ENCODE data around the gene KNSTRN.

Gene KNSTRN

DNA sequence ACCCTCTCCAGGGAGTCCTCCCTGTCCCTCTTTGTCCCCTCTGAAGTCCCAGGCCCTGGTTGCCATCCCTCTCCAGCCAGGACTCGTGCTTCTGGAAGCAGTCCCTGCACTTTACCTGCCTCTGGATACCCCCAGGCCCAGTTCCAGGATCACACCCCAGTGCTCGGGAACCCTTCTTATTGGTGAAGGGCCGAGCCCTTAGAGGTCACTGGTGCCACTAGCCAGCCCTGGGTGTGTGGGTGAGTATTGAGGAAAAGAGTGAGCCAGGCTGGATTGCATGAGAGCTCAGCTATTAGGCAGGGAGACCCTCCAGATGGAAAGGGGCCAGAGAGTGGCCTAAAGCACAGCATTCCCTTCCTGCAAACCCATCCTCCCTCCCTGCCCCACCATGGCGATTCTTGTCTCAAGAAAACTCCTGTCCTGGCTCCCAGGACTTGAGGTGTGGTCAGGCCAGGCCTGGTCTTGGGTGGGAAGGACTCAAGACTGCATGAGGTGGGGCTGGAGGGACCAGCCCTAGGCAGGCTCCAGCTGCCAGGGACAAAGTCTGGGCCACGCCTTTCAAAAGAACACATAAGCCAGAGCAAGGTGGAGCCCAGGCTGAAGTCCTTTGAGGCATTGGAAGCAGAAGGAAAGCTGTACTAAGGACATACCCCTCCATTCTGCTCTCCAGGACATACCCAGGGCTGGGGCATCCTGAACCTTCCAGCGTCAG, 36.5 kb upstream of the KNSTRN start:
- no peak for DNase-seq

GRCh38 chr15:40346579-40347558, 35.7 kb upstream of the KNSTRN start:
- DNase-seq: no peak

GRCh38 chr15:40347559-40348473, 34.7 kb upstream of the KNSTRN start:
- DNase-seq: no peak

DNA sequence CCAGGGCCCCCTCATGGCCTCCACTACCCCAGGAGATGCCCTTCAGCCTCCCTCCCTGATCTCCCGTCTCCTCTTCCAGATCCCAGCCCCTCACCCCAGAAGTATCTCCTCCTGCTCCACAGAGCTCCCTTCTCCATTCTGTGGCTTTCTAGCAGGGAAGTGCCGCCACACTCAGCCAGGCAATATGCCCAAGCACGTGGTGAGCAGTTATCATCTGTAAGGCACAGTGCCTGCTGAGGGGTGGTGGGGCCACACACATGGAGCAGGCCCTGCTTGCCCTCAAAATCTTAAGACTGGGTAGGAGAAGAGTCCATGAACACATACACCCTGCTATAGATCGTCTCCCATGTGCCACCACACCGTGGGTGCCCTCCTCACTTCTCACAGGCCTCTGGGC, 34.0 kb upstream of the KNSTRN start:
- no peak for DNase-seq

DNA sequence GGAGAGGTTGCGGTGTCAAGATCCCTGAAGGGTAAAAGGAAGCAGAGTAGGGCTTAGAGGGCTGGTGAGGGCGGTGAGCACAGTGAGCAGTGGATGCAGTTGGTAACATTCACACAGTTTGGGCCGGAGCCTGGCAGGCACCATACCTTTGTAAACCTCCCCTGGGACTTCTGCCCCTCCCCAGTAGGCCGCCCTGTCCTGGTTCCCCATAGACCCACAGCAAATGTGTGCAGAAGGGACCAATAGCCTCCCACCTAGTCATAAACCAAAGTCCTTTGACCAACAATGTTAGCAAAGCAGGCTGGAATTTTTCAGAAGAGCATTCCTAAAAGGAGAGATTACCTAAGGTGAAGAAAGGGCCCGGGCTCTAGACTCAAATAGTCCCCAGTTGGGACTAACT, 33.4 kb upstream of the KNSTRN start:
- DNase-seq: no peak

- no peak for DNase-seq
These were observed 30.1 kb upstream of the KNSTRN start for GRCh38 chr15:40352281-40352901.

DNA sequence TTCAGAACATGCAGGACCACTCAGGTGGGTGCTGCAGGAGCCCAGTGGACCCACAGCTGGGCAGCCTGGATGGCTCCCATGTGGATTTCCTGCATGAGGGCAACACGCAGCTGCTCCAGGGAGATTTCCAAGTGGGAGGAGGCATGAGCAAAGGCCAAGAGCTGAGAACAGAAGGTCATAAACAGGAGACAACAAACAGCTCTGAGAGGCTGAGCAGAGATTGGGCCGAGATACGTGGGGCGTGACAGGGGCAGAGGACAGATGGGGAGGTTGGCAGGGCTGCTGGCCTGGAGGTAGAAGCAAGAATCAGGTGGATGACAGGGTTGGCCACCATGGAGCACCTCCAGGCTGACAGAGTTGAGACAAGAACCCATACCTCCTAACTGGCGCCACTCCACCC, 28.8 kb upstream of the KNSTRN start:
- DNase-seq: no peak

DNA sequence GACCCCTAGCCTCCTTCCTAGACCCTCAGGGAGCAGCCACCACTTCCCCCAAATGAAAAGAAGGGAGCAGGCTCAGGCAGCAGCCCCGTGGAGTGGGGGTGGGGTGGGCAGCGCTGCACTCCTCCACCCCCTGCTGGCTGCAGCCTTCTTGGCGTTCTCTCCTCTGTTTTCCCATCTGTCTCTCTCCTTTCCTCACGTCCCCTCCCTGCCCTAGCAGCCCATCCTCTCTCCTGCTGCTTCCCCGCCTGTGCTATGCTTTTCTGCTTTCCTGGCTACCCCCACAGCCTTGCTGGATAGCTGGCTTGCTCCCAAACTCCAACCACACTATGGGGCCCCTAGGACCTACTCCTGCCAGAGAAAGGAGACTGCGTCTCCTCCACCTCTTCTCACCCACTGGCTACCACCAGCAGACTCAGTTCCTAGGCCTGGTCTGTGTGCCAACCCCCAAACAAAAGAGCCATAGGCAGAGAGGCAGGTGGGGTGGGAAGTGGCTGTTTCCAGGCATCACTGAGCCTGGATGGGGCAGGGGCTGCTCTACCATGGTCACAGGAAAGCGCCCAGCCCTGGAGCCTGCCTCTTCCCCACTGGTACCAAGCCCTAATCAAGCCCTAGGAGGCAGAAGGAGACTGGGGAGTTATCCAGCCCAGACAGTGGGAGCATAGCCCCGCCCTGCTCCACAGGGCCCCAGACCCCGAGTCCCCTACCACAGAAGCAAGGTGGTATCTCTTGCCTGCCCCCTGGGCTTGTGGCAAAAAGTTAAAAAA, 27.9 kb upstream of the KNSTRN start:
- DNase-seq: peak; percentile 94

DNA sequence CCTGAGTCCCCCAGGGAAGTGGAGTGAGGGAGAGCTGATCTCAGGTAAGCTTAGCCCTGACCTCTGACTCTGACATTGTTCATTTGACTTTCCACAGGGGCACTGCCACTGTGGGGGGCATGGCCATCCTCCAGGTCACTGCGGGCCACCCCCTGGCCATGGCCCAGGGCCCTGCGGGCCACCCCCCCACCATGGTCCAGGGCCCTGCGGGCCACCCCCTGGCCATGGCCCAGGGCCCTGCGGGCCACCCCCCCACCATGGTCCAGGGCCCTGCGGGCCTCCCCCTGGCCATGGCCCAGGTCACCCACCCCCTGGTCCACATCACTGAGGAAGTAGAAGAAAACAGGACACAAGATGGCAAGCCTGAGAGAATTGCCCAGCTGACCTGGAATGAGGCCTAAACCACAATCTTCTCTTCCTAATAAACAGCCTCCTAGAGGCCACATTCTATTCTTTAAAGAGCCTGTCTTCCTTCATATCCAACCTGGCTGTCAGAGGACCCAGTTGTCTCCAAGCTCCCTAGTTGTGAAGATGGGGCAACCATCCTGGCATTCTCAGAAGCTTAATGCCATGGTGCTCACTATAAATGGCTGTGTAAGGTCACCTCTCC, 26.4 kb upstream of the KNSTRN start:
- DNase-seq: no peak

DNA sequence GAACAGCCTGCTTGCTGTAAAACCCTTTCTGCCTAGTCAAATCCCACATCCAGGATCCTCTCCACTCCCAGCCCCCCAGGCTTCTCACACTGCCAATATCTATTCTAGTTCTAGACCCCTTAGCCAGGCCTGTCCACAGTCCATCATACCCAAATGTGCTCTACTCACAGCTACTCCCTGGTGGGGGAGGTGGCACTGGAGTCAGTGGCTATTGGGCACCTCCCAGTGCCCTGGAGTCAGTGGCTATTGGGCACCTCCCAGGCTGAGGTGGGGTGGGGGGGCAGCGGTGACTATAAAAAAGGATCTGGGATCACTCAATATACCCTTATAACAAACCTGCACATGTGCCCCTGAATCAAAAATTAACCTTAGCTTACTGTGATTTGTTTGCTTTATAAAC, 25.3 kb upstream of the KNSTRN start:
- DNase-seq: no peak

DNA sequence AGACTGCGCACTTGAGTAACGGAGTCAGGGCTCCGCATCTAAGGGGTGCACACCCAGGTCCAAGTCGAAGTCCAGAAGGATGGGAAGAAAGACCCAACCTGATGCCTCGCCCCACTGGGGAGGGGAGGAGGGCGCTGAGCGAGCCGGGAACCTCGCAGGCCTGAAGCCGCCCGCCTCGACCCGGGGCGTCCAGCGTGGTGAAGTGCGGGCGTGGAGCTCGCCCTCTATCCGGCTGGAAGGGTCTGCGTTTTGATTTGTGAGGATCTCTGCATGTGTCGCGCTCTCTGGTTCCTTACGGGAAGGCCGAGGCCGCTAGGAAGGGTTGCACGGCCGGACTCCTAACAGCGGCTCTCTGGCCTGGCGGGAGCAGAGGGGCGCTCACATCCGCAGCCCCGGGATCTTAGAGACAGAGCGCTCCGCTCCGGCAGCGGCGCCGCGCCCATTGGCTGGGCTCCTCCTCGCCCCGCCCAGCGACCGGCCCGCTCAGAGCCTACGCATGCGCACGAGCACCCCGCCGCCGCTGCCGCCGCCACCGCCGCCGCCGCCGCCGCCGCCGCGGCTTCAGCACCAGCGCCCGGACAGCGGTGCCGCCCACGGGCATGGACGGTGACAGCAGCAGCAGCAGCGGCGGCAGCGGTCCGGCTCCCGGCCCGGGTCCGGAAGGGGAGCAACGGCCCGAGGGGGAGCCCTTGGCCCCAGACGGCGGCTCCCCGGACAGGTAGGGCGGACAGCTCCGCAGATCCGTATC, 24.6 kb upstream of the KNSTRN start, which contains the start of gene DISP2:
DISP2 (plus strand) TSS at position 497 of the 748 bp plus-strand sequence; CDS start at position 600, 103 bp downstream.
- DNase-seq: peak; percentile 75

- DNase-seq: no peak
These were observed 23.8 kb upstream of the KNSTRN start for GRCh38 chr15:40358471-40359353.

GRCh38 chr15:40360015-40360414, 22.5 kb upstream of the KNSTRN start:
- no peak for DNase-seq

GRCh38 chr15:40361640-40362039, 20.9 kb upstream of the KNSTRN start:
- DNase-seq: no peak

GRCh38 chr15:40363611-40364010, 18.9 kb upstream of the KNSTRN start:
- DNase-seq: no peak

DNA sequence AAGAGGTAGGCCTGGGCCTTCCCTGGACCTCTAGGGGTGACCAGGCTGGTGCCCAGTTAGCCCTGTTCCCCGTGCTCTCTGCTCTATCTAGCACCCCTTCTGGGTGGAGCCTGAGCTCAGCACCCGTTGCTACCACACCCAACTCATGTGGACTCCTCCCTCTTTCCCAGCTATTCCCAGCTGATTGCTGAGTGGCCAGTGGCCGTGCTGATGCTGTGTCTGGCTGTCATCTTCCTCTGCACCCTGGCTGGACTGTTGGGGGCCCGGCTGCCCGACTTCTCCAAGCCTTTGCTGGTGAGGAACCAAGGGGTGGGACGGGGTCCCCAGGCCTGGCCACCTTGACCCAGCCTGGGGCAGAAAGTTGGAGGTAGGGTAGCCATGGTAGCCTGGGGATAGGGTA, 18.3 kb upstream of the KNSTRN start:
- DNase-seq: no peak

DNA sequence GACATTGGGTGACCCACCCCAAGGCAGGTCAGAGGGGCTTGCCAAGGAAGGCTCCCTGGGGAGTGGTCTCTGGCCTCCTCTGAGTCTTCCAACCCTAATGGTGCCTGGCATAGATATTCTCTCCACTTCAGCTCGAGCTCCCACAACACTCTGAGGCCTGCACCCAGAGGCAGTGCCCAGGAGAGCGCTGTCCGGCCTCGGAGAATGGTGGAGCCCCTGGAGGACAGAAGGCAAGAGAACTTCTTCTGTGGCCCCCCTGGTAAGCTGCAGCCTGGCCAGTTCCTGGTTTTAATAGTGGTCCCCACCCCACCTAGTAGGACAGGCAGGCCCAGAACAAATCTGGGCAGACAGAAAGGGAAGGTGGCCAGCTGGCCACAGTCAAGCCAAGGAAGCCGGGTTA, 17.5 kb upstream of the KNSTRN start:
- no peak for DNase-seq

DNA sequence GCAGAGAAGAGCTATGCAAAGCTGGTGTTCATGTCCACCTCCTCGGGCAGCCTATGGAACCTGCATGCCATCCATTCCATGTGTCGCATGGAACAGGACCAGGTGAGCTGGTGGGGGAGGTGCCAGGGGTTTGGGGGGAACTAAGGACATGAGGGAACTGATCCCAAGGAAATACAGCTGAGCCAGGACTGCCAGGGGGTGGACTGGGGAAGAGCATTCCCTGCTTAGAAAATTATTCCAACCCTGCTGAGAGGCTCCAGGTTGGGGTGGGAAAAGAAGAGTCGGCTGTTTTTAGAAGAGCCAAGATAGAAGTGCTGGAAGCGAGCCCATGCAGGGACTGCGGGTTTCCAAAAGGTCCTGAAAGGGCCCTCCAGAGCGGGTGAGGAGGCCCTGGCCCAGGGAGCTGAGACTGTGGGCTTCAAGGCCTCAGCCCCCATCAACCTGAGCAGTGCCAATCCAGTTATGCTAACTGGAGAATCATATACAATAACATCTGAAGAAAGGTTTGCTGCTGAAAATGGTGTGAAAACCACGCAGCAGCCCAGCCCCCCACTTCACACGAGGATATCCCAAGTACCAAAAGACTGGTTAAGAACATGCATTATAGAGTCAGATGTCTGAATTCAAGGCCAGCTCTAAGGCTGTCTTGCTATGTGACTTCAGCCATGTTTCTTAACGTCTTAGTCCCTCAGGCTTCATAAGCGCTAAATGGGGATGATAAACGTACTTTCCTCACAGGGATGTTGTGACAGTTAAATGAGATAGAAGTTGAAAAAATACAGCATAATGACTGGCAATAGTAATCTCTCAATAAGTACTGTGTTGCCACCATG, 16.7 kb upstream of the KNSTRN start:
- DNase-seq: no peak
